Thoracic aorta (tissue), 2 donors: ENCODE measurements around the gene KCNIP2. TPM values are rescaled to one million over a fixed set of nuclear protein-coding genes. Genes with fewer than 3 reads are reported as not detected.

Experiments
- ATAC-seq: fragments of 150-250 bp; one replicate; pipeline ENCODE4 v1.8.0; 2017; ENCODE audit warnings: low read depth; ENCODE audit not compliant: insufficient number of reproducible peaks, low FRiP score
- DNase-seq: peaks from one replicate; pipeline ENCODE4 v3.0.0-alpha.2; 2020; ENCODE audit warnings: low spot score
- H3K27ac ChIP-seq, 2 donors: fragments of 200-600 bp; sonication (generic); 1 replicate in 1 of 2; 2 replicates in 1 of 2; pipeline ENCODE4 v1.5.1; 2016; ENCODE audit warnings: mild to moderate bottlenecking in 2 of 2, moderate library complexity in 2 of 2
- H3K27me3 ChIP-seq: fragments of 200-600 bp; sonication (generic); replicated peaks from 2 replicates; pipeline ENCODE4 v1.6.0; 2016; ENCODE audit warnings: mild to moderate bottlenecking; ENCODE audit not compliant: insufficient read depth
- H3K36me3 ChIP-seq: fragments of 200-600 bp; sonication (generic); one replicate; pipeline ENCODE4 v1.5.1; 2016
- H3K4me1 ChIP-seq, 2 donors: fragments of 200-600 bp; sonication (generic); 1 replicate in 1 of 2; 2 replicates in 1 of 2; pipeline versions ENCODE4 v1.5.1 to v1.6.0; 2016; ENCODE audit warnings: low read depth in 2 of 2, mild to moderate bottlenecking in 1 of 2; ENCODE audit not compliant: control insufficient read depth in 1 of 2
- H3K4me3 ChIP-seq: fragments of 200-600 bp; sonication (generic); 2 replicates; pipeline ENCODE4 v1.5.1; 2016; ENCODE audit warnings: mild to moderate bottlenecking
- H3K9me3 ChIP-seq: fragments of 200-600 bp; sonication (generic); 2 replicates; pipeline ENCODE4 v1.5.1; 2016
- total RNA-seq, 2 donors: library from RNA; depleted of rRNA; stranded (reverse); fragments of >200 nt; gene quantifications; one replicate each; pipeline versions ENCODE4 v1.1.0 to v1.2.3, GENCODE V29; 2016
- TF ChIP-seq, protein P1 (sequence below): fragments of 200-600 bp; sonication (generic); IDR thresholded peaks from one replicate; pipeline ENCODE4 v1.5.1; 2019; ENCODE audit warnings: antibody characterized with exemption

KCNIP2 gene
- total RNA-seq, 2 donors from 2014 or later = 1.1 to 1.2 TPM

- ATAC-seq = no peak
- no peak overlapping the region for H3K4me3 ChIP-seq
- no peaks in the 10 kb centered on the region for H3K36me3 ChIP-seq
- H3K9me3 ChIP-seq = no peaks in the 10 kb centered on the region
- H3K4me1 ChIP-seq = peaks cover 6 to 24% of the 10 kb centered on the region in 2 donors
- no peak for DNase-seq
- no peaks in the 10 kb centered on the region for H3K27me3 ChIP-seq
- TF ChIP-seq, protein P1, sequence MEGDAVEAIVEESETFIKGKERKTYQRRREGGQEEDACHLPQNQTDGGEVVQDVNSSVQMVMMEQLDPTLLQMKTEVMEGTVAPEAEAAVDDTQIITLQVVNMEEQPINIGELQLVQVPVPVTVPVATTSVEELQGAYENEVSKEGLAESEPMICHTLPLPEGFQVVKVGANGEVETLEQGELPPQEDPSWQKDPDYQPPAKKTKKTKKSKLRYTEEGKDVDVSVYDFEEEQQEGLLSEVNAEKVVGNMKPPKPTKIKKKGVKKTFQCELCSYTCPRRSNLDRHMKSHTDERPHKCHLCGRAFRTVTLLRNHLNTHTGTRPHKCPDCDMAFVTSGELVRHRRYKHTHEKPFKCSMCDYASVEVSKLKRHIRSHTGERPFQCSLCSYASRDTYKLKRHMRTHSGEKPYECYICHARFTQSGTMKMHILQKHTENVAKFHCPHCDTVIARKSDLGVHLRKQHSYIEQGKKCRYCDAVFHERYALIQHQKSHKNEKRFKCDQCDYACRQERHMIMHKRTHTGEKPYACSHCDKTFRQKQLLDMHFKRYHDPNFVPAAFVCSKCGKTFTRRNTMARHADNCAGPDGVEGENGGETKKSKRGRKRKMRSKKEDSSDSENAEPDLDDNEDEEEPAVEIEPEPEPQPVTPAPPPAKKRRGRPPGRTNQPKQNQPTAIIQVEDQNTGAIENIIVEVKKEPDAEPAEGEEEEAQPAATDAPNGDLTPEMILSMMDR = no peak
- H3K27ac ChIP-seq = no peak overlapping the region
Observed at GRCh38 chr10:101837748-101838147, 5.9 kb downstream of the KCNIP2 start.

DNA sequence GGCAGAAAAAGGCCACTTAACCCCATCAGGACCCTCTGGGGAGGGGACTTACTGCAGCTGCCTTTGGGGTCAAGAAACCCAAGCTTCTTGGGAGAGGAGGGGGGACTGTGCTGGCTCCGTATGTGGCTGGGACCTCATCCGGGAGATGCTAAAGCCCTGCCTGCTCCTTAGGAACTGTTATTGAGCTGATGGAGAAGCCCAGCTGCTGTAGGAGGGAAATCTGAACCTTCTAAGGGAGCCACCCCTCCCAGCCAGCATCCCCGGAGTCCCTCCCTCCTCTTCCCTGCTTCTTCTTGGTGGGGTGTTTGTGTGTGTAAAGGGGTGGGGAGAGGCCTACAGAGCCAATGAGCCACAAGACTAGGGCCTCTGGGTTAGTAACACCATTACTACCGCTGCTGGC, 8.2 kb downstream of the KCNIP2 start:
- no peak overlapping the region for H3K27ac ChIP-seq
- TF ChIP-seq, protein P1 = no peak
- H3K9me3 ChIP-seq = no peaks in the 10 kb centered on the region
- no peaks in the 10 kb centered on the region for H3K36me3 ChIP-seq
- no peak for DNase-seq
- peaks cover 2 to 22% of the 10 kb centered on the region in 2 donors for H3K4me1 ChIP-seq
- no peak for ATAC-seq
- no peaks in the 10 kb centered on the region for H3K27me3 ChIP-seq
- H3K4me3 ChIP-seq = no peak overlapping the region

GRCh38 chr10:101834341-101834740, 9.3 kb downstream of the KCNIP2 start:
- no peak for DNase-seq

GRCh38 chr10:101833466-101833865, 10.1 kb downstream of the KCNIP2 start:
- TF ChIP-seq, protein P1 = no peak
- no peak for ATAC-seq
- DNase-seq = no peak
- H3K9me3 ChIP-seq = no peaks in the 10 kb centered on the region
- peaks cover 6 to 18% of the 10 kb centered on the region in 2 donors for H3K4me1 ChIP-seq
- no peaks in the 10 kb centered on the region for H3K36me3 ChIP-seq
- no peak overlapping the region for H3K4me3 ChIP-seq
- no peak overlapping the region for H3K27ac ChIP-seq
- no peaks in the 10 kb centered on the region for H3K27me3 ChIP-seq

More at GRCh38 chr10:101834341-101834740, 9.3 kb downstream of the KCNIP2 start:
- H3K4me1 ChIP-seq = peaks cover 6 to 19% of the 10 kb centered on the region in 2 donors
- no peaks in the 10 kb centered on the region for H3K36me3 ChIP-seq
- H3K27me3 ChIP-seq = no peaks in the 10 kb centered on the region
- no peak for ATAC-seq
- TF ChIP-seq, protein P1 = no peak
- no peaks in the 10 kb centered on the region for H3K9me3 ChIP-seq
- no peak overlapping the region for H3K27ac ChIP-seq
- no peak overlapping the region for H3K4me3 ChIP-seq

DNA sequence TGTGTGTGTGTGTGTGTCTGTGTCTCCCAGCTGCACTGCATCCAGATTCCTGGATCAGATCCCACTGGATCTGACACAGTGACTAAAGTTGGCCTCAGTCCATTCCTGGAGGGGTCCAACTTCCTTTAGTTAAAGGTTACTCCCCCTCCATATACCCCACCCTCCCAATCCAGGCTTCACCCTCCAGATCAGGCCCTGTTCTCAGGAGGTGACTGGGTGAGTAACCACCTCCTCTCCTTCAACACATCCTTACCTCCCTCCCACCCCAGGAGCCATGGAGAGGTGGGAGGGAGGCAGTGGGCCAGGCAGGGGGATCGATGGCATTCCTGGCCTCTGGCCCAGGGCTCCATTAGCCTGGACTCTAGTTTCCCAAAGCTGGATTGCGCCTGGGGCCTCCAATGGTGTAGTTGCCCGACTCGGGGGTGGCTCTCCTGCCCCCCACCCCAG, 11.3 kb downstream of the KCNIP2 start:
- Histone ChIP-seq H3K4me3 (no peak overlapping the region), H3K27ac (no peak overlapping the region), H3K9me3 (no peaks in the 10 kb centered on the region), H3K36me3 (no peaks in the 10 kb centered on the region), H3K27me3 (no peaks in the 10 kb centered on the region), H3K4me1 (peaks cover 6 to 18% of the 10 kb centered on the region in 2 donors)
- DNase-seq (no peak), ATAC-seq (no peak)
- TF ChIP-seq, protein P1 = no peak
